ENCODE data around the gene SLC2A11. TPM values are rescaled to one million over a fixed set of nuclear protein-coding genes. Genes with fewer than 3 reads are reported as not detected.

SLC2A11 gene
- total RNA-seq, 1 donor from 2014 or later = 5.7 TPM

Other genes with a start within 250 kb of the SLC2A11 start
- gene DRICH1, start 225.6 kb upstream of the SLC2A11 start, total RNA-seq = 0.98 and 1.4 TPM in 2 replicates
- 33.2 and 34.8 TPM in 2 replicates for gene RGL4, start 166.9 kb upstream of the SLC2A11 start, total RNA-seq
- gene ZNF70, start 106.8 kb upstream of the SLC2A11 start, total RNA-seq = 2.5 and 2.8 TPM in 2 replicates
- gene VPREB3, start 103.5 kb upstream of the SLC2A11 start, total RNA-seq = not detected in 2 replicates
- gene C22orf15, start 94.9 kb upstream of the SLC2A11 start, total RNA-seq = 0.41 and 0.74 TPM in 2 replicates
- 44.5 and 51.0 TPM in 2 replicates for gene CHCHD10, start 89.9 kb upstream of the SLC2A11 start, total RNA-seq
- 0.27 and 0.49 TPM in 2 replicates for gene MMP11, start 85.0 kb upstream of the SLC2A11 start, total RNA-seq
- gene SMARCB1, start 70.9 kb upstream of the SLC2A11 start, total RNA-seq = 77.3 and 79.6 TPM in 2 replicates
- 9.0 and 10.8 TPM in 2 replicates for gene DERL3, start 18.9 kb upstream of the SLC2A11 start, total RNA-seq
- 700 and 746 TPM in 2 replicates for gene MIF, start 36.5 kb downstream of the SLC2A11 start, total RNA-seq
- gene GSTT2B, start 103.3 kb downstream of the SLC2A11 start, total RNA-seq = 0.44 TPM in 2 replicates
- gene DDTL, start 109.0 kb downstream of the SLC2A11 start, total RNA-seq = 4.0 and 5.4 TPM in 2 replicates
- gene DDT, start 116.6 kb downstream of the SLC2A11 start, total RNA-seq = 87.7 and 93.5 TPM in 2 replicates
- not detected in 2 replicates for gene GSTT2, start 122.3 kb downstream of the SLC2A11 start, total RNA-seq
- not detected in 2 replicates for gene GSTT4, start 147.6 kb downstream of the SLC2A11 start, total RNA-seq
- 122 and 127 TPM in 2 replicates for gene CABIN1, start 153.4 kb downstream of the SLC2A11 start, total RNA-seq

All from T-helper 1 cell treated with Interleukin-12 subunit alpha and Interleukin-12 subunit beta and Interleukin-4 antibody, amounts not matched to agents 30 ng/mL and 1 ng/mL, for 36 hours (primary cell).